HG02759 (cell line): ENCODE results near the gene TRIM37.
"Not testable (repeated sequence)": the region's sequence is repeated elsewhere in the genome, so short reads cannot be mapped to it uniquely, and the experiment has no call there.

Experiments
- ATAC-seq: cut with Tn5 transposase; IDR thresholded peaks from one replicate; pipeline ENCODE4 v1.9.1; 2021; ENCODE audit warnings: mild to moderate bottlenecking, moderate library complexity; ENCODE audit not compliant: unreplicated experiment

The TRIM37 gene, protein sequence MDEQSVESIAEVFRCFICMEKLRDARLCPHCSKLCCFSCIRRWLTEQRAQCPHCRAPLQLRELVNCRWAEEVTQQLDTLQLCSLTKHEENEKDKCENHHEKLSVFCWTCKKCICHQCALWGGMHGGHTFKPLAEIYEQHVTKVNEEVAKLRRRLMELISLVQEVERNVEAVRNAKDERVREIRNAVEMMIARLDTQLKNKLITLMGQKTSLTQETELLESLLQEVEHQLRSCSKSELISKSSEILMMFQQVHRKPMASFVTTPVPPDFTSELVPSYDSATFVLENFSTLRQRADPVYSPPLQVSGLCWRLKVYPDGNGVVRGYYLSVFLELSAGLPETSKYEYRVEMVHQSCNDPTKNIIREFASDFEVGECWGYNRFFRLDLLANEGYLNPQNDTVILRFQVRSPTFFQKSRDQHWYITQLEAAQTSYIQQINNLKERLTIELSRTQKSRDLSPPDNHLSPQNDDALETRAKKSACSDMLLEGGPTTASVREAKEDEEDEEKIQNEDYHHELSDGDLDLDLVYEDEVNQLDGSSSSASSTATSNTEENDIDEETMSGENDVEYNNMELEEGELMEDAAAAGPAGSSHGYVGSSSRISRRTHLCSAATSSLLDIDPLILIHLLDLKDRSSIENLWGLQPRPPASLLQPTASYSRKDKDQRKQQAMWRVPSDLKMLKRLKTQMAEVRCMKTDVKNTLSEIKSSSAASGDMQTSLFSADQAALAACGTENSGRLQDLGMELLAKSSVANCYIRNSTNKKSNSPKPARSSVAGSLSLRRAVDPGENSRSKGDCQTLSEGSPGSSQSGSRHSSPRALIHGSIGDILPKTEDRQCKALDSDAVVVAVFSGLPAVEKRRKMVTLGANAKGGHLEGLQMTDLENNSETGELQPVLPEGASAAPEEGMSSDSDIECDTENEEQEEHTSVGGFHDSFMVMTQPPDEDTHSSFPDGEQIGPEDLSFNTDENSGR

GRCh38 chr17:59106463-59107305 lies at the start of gene TRIM37:
Gene TRIM37, minus strand, starts transcription at chr17:59106880. Its CDS starts 419 bp downstream, at chr17:59106461.
- peak; percentile 95 for ATAC-seq

DNA sequence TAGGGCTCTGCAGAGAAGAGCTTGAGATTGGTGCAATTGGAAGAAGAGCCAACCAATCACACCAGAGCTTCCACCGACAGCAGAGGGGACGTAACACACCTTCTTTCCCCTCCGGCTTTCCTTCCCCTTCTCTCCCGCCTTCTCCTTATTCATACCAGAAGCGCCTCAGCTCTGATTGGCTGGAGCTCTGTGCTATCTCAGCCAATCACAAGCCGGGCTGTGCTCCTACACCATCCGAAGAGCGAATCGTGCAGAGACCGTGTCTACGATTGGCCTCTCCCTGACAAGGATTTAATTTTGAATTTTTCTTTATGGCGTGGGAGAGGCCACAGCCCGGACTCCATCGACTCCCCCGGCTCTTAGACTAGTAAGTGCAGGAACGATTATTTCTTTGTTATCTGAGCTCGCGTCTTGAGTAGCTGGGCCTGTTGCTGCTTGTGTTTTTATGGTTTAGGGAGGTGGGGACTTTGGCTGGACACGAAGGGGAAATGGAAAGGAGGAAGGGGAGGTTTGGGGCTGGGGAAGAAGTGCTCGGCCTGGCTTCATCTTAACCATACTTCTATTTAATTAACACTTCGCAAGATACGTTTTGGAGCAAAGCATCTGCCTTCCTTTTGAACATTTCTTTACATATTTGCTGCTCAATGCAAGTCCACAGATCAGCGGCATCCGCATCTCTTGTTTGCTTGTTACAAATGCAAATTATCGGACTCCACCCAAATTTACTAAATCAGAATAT lies 48.9 kb upstream of the TRIM37 start, which contains the start of gene PRR11:
TSS of gene PRR11 (plus strand) at position 308 of the 739 bp plus-strand sequence. CDS start 14,007 bp downstream, outside the sequence.
- peak; percentile 89 for ATAC-seq

GRCh38 chr17:59154721-59155438 lies 48.2 kb upstream of the TRIM37 start, which contains the start of gene SKA2:
Gene SKA2, minus strand, starts transcription at chr17:59155186. Its CDS starts 23 bp downstream, at chr17:59155163.
- peak; percentile 84 for ATAC-seq

DNA sequence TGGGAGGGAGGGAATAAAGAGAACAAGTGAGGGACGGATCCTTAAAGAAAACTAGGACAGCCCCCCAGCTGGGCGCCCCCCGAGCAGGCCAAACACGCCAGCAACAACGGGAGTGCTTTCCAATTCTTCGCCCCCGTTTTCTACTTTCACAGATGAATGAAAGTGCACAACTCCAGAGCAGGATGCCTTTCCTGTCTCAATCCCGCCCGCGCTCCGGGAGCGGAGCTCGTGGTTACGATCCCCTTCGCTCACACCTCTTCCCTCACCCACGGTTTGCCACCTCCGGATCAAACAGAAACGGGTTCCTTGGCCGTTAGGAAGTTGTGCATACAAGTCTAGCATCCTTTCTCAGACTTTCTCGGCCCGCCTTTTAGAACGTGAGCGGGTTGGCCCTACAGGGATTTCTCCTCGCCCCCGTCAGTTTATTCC lies 47.6 kb upstream of the TRIM37 start:
- no peak for ATAC-seq

GRCh38 chr17:59152925-59153324 lies 46.2 kb upstream of the TRIM37 start:
- ATAC-seq = no peak

DNA sequence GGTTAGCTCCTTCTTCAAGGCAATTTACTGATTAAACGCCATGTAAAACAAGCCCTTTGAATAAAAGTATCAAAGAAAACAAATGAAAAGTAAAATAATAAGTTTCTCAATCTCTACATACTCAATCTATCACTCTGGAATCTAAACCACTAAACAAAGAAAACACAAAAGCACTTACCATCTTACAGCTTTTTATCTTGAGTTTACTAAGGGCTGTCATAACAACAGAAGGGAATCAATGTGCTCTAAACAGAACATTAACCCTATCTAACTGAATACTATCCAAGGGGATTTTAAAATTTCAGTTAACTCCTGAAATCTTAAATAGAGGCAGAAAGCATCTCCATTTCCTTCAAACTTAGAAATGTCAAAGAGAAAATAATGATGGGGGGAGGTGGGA lies 44.9 kb upstream of the TRIM37 start:
- no peak for ATAC-seq

DNA sequence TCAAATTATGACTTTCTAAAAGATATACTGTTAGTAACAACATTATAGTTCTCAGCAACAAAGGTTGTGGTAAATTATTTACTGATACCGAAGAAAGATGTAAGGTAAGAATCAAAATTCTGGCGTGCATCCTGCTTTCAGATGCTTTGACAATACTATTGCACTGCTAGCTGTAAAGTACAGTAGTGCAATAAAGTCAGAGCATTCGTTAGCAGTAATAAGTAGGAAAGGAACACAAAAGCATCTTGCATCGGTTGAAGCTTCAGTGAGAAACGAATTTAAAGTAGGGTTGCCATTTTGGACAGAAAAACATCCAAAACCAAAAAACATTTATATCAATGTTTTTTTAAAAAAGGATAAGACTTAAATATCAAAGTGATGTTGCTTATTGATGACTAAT lies 44.3 kb upstream of the TRIM37 start:
- ATAC-seq = no peak

DNA sequence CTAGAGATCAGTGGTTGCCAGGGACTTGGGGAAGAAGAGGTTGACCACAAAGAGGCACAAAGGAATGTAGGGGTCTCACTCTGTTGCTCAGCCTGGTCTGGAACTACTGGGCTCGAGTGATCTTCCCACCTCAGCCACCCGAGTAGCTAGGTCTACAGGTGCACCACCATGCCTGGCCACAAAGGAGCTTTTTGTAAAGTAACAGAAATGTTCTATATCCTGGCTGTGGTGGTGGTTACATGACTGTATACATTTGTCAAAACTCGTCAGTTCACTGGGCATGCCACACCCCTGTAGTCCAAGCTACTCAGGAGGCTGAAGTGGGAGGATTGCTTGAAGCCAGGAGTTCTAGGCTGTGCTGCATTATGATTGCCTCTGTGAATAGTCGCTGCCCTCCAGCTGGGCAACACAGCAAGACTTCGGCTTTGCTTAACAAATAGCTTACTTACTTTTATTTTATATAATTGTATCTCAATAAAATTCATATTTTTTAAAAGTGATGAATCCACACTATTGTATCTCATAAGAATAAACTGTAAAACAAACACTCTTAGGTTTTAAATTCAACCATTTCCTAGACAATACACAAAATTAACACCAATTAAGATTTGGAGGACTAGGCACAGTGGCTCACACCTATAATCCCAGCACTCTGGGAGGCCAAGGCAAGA lies 43.3 kb upstream of the TRIM37 start:
- ATAC-seq = no peak

DNA sequence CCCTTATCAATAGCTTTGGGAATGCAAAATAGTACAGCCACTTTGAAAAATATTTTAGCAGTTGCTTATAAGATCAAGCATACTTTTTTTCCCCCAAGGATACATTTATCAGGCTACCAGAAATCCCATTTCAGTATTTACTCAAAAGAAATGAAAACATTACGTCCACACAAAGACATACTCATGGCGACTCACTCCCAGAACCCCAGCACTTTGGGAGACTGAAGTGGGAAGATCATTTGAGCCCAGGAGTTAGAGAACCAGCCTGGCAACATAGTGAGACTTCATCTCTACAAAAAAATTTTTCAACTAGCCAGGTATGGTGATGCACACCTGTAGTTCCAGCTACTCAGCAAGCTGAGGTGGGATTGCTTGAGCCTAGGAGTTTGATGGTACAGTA lies 42.4 kb upstream of the TRIM37 start:
- no peak for ATAC-seq

DNA sequence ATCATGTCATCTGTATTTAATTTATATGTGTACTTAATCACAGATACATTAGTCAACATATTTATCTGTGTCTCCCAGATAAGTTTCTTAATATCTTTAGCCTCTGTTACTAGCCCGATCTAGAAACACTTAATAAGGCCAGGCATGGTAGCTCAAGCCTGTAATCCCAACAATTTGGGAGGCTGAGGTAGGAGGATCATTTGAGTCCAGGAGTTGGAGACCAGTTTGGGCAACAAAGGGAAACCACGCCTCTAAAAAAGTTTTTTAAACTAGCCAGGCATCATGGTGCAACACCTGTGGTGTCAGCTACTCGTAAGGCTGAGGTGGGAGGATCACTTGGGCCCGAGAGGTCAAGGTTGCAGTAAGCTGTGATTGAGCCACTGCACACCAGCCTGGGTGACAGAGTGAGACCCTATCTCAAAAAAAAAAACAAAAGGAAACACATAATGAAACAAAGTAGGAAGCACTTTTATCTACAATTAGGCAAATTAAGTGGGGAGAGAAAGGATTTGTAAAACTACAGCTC lies 39.0 kb upstream of the TRIM37 start:
- no peak for ATAC-seq

GRCh38 chr17:59141860-59142259 lies 35.2 kb upstream of the TRIM37 start:
- no peak for ATAC-seq

DNA sequence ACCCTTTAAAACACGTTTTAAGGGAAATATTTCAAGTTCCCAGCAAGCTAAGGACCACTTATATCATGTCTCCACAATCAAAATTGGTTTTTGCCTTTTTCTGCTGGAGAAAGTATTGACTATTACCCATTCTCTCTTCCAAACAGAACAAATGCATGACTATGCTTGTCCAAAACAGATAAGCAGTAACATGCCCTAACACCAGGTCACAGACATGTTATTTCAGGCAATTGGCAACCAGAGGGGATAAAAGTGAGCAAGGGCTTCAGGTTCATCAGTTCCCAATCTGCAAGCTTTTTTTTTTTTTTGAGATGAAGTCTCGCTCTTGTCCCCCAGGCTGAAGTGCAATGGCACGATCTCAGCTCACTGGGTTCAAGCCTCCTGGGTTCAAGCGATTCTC lies 33.3 kb upstream of the TRIM37 start:
- no peak for ATAC-seq

DNA sequence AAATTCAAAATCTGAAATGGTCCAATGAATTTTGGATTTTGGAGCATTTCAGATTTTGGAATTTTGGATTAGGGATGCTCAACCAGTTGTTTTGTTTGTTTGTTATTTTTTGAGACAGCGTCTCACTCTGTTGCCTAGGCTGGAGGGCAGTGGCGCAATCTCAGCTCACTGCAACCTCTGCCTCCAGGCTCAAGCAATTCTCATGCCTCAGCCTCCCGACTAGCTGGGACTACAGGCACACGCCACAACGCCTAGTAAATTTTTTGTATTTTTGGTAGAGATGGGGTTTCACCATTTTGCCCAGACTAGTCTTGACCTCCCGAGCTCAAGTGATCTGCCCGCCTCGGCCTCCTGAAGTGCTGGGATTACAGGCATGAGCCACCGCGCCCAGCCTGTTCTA lies 31.7 kb upstream of the TRIM37 start:
- ATAC-seq = not testable (repeated sequence)

DNA sequence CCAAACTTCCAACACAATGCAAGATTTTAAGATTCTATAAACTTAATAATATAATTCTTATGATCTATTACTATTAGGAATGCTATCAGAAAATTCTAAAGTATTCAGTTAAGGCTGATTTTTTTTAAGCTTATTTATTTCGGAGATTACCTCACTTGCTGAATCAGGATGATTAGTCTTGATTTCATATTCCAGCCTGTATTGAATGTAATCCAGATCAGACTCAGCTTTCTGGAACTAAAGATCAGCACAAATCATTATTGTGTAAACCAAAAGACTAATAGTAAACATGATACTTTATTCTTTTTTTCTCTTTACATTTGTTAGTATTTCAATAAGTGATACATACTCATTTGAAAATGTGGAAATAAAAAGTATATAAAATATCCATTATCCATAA lies 24.5 kb upstream of the TRIM37 start:
- ATAC-seq = no peak

DNA sequence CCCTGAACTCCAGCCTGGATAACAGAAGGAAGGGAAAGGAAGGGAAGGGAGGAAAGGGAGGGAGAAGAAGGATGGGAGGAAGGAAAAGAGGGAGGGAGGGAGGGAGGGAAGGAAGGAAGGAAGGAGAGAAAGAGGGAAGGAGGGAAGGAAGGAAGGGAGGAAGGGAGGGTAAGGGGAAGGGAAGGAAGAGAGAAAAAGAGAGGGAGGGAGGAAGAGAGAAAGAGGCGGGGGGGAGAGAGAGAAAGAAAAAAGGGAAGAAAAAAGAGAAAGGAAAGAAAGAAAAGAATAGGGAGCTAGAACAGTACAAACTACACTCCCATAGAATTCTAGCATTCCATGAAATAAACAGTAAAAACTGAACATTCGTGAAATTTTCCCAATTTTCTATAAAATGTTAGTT lies 23.1 kb upstream of the TRIM37 start:
- ATAC-seq = no peak

GRCh38 chr17:59126809-59127417 lies 20.2 kb upstream of the TRIM37 start:
- no peak for ATAC-seq

GRCh38 chr17:59124665-59125064 lies 18.0 kb upstream of the TRIM37 start:
- no peak for ATAC-seq

GRCh38 chr17:59121901-59122480 lies 15.3 kb upstream of the TRIM37 start:
- ATAC-seq = no peak
